ENCODE measurements around the gene SEPTIN8.
"Not testable (repeated sequence)": the region's sequence is repeated elsewhere in the genome, so short reads cannot be mapped to it uniquely, and the experiment has no call there.

Gene SEPTIN8

DNA sequence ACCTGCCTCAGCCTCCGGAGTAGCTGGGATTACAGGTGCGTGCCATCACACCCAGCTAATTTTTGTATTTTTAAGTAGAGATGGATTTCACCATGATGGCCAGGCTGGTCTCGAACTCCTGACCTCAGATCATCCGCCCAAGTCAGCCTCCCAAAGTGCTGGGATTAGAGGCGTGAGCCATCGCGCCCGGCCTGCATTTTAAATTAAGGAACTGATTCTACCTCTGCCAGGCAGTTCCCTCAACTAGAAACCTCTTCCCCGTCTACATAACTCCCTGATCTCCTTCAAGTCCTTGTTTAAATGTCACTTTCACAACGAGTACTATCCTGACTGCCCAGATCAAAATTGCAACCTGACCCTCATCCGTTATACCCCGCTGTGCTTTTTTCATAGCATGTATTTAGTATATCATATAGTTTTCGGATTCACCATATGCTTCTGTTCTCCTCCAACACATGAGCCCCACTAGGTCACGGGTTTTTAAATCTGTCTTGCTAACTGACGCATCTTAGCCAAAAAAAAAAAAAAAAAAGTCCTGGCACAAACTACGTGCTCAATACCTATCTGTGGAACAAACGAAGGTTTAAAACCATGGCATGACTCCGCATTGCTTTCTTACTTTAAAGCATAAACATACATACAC is 35.2 kb upstream of the SEPTIN8 start:
- no peak for DNase-seq

DNA sequence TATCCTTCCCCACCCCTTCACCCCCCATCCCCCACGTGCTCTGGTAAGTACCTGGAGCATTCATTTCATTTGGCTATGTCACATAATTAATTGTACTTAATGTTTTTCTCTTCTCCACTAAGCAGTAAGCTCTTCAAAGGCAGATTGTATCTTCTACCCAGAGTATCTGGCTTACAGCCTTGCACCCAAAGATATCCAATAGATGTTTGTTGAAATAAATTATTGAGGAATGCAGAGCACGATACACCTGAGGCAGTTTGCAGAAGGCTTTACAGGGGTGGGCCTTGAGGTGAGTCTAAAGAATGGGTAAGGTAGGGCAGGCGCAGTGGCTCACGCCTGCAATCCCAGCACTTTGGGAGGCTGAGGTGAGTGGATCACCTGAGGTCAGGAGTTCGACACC is 33.6 kb upstream of the SEPTIN8 start:
- no peak for DNase-seq

DNA sequence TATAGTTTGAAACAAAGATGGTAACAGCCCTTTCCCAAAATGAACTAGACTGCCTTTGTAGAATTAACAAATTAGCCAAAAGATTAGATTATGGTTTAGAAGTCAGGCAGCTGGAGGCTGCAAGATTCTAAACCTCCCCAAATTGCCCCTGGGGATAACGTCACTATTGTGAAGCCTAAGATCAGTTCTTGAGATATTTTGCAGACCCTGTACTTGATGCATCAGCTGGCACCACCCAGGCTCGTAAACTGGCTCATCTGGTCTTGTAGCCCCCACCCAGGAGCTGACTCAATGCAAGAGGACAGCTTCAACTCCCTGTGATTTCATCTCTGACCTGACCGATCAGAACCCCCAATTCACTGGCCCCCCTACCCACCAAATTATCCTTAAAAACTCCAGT is 31.8 kb upstream of the SEPTIN8 start:
- no peak for DNase-seq

DNA sequence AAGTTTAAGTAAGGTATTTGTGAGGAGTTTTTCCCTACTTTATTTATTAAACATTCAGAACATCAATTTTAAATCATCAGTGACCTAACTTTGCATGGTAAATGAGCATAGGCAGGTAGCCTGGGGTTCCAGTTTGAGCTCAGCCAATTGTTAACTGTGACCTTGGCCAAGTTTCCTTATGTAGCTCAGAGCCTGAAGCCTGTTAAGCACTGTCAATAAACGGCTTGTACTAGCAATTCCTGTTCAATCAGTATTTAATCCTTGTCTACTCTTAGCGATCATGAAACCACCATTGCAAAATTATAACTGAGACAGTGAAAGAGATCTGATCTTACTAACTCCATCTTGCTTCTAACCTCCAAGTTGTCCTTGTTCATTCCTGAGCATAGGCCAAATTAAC is 31.4 kb upstream of the SEPTIN8 start:
- no peak for DNase-seq

DNA sequence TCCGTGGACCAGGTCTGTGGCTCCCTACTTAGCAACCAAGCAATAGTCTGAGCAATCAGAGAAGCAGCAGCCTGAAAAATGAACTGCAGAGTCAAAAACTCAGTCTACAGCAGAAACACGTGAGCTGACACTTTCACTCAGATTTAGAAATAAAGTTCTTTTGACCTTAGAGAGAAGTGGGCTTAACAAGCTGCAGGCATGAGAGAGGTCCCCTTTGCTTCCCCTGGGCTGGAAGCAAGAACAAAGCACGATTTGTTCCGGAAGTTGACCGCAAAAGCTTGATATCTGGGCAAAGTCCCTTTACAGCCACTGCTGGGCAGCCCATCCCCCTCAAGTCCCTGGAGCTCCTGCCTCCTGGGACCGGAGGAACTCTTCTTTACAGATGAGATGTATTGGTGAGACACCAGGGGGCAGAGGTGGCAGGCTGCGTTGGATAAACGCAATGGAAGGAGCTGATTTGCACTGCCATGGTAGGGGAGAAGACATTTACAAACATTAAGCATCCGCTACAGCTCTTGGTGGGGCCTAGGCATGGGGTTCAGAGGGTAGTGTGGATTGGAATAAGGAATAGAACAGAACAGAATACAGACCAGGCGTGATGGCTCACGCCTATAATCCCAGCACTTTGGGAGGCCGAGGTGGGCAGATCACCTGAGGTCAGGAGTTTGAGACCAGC is 30.3 kb upstream of the SEPTIN8 start:
- DNase-seq, result no peak

DNA sequence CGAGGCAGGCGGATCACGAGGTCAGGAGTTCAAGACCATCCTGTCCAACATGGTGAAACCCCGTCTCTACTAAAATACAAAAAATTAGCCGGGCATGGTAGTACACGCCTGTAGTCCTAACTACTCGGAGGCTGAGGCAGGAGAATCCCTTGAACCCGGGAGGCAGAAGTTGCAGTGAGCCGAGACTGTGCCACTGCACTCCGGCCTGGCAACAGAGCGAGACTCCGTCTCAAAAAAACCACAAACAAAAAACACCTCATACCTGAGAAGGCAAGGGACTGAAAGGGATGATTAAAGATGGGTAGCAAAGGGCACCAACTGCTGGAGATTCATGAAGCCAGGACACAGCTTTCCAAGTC is 29.7 kb upstream of the SEPTIN8 start:
- not testable (repeated sequence) for DNase-seq

DNA sequence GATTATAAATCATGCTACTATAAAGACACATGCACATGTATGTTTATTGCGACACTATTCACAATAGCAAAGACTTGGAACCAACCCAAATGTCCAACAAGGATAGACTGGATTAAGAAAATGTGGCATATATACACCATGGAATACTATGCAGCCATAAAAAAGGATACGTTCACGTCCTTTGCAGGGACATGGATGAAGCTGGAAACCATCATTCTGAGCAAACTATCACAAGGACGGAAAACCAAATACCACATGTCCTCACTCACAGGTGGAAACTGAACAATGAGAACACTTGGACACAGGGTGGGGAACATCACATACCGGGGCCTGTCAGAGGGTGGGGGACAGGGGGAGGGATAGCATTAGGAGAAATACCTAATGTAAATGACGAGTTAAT is 28.8 kb upstream of the SEPTIN8 start:
- not testable (repeated sequence) for DNase-seq

DNA sequence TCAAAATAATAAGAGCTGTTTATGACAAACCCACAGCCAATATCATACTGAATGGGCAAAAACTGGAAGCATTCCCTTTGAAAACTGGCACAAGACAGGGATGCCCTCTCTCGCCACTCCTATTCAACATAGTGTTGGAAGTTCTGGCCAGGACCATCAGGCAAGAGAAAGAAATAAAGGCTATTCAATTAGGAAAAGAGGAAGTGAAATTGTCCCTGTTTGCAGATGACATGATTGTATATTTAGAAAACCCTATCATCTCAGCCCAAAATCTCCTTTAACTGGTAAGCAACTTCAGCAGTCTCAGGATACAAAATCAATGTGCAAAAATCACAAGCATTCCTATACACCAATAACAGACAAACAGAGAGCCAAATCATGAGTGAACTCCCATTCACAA is 27.2 kb upstream of the SEPTIN8 start:
- DNase-seq, result not testable (repeated sequence)

DNA sequence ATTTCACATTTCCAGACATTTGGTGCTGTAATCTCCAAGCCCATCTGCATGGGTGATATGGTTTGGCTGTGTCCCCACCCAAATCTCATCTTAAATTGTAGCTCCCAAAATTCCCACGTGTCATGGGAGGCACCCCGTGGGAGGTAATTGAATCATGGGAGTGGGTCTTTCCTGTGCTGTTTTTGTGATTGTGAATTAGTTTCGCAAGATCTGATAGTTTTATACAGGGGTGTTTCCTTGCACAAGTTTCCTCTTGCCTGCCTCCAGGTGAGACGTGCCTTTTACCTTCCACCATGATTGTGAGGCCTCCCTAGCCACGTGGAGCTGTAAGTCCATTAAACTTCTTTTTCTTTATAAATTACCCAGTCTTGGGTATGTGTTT is 25.6 kb upstream of the SEPTIN8 start:
- DNase-seq, result not testable (repeated sequence)

DNA sequence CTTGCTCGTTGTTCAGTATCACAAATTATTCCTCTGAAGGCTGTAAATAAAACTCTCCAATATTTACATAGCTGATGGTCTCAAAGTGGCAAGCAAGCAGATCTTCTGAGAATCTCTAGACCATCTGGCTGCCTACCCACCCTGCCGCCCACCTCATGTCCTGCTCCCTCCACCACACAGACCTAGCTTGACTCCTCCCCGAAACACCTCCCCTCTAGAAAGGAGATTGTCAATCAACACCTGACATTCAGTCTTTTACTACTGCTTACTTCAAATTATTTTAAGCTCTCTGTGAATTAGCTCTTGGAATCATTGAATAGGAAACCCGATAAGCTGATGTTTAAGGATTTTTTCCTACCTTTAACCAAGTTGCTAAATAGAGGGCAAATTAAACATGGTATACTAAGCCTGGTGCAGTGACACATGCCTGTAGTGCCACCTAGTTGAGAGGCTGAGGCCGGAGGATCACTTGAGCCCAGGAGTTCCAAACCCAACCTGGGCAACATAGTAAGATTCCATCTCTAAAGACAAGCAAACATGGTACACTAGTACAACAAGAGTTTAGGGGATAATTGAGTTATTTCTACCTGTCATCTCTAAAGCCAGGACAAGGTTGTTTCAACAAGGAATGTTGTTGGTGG is 25.1 kb upstream of the SEPTIN8 start:
- DNase-seq, result no peak

DNA sequence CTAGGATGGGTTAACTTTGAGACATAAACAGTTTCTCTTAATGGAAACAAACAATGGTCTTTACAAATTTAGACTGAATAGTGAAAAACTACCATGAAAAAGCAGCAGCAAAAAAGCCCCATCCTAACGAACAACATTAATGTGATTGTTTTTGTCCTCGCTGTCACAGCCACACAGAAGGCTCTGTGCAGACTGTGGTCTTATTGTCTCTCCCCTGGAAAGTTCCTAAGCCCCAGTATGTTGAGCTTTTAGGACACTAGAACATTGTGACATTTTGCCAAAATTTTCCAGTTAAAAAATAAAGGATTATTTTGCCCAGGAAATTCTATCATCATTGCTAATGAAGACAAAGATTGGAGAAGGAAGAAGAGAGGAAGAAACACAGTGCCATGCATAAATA is 23.5 kb upstream of the SEPTIN8 start:
- no peak for DNase-seq

DNA sequence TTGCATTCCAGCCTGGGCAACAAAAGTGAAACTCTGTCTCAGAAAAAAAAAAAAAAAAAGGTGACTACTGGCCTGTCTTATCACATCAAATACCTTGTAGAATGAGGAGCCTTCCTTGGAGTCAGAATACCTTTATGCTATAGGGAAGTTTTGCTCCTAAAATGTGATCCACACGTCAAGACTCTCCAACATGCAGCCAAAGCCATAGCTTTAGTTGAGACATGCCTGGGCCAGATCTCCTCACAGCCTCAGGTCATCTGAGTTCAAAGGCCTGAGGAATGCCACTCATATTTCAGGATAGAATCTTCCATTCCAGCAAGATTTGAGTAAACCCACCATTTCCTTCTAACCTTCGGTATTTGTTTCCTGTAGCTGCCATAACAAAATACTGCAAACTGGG is 22.4 kb upstream of the SEPTIN8 start:
- no peak for DNase-seq

DNA sequence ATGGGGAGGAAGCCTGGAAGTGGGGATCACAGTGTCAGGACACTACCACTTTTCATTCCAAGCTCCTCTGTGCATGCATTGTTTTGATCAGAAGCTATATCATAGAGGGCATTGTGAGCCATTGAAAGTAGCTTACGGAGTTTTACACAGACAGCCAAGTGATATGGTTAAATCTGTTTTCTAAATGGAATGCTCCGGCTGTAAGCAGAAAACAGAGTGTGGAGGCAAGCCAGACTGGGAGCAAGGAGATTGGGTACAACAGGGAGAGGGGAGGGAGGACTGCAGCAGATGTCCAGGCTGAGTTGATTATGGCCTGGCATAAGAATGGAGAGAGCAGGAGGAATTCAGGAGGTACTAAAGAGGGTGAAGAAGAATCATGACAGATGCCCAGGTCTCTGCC is 20.6 kb upstream of the SEPTIN8 start:
- DNase-seq, result no peak

DNA sequence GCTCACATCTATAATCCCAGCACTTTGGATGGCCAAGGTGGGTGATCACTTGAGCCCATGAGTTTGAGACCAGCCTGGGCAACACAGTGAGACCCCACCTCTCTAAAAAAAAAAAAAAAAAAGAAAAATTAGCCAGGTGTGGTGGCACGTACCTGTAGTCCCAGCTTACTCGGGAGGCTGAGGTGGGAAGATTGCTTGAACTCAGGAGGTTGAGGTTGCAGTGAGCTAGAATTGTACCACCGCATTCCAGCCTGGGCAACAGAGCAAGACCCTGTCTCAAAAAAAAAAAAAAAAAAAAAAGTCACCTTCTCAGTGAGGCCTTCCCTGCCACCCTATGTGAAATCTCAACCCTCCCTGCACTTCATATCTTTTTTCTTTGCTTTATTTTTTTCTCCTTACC is 14.0 kb upstream of the SEPTIN8 start:
- DNase-seq, result no peak

DNA sequence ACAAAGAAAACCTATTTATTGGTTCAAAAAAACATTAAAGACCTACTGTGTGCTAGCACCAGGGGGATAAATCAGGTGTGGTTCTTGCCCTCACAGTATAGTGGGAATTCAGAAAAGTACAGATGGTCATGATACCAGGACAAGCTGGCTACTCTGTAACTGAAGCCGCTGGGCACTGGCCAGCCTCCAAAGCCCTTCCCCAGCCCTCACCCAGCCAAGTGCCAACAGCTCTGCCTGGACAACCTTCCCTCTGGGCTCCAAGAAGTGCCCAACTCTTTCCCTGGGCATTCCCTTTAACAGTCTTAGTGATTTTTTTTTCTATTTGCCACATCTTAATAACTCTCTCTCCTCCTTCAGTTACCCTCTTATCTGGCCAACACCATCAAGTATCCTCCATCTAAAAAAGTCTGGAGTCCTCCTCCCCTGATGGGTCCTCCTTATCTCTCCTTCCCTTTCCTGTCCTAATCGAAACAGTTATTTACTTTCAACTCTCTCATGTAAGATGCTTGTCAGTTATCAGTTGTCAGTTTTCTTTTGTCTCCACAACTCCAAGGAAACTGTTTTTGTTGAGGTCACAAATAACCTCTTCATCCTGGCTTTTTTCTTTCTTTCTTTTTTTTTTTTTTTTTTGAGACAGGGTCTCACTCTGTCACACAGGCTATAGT is 13.3 kb upstream of the SEPTIN8 start:
- no peak for DNase-seq

DNA sequence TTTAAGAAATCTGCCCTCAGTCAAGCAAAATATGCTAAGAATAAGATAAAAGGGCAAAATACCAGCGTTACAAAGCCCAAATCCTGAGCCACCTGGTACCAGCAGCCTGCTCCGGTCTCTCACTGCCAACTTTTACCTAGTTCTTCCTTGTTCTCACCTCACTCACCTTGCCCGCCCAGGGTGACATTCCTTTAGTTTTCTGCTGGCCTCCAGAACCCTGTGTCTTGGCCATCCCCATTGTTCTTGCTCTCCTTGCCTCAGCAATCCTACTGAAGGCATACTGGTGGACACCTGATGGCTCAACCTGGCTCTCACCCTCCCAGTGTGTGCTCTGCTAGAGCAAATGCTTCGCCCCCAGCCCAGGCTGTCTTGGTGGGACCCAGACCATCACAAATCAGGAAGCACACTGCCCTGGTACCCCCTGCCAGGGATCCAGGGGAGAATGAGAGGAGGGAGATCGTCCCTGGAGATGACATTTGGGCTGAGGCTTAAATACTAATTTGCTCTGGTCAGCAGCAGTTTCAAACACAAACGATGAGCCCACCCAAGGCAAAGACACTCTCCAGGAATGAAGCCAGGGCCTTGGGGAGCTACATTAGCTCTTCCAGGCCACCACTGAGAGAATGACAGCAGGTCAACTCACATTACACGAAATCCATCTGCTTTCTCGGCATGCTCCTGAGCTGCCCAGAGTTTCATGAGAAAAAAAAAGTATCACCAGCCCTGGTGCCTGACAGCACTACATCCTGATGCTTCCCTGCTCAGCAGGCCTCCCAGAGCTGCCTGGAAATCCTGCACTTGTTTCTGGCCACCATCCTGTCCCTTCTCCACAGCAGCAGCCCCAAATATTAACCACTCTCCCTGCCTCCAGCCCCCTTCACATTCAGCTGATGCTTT is 12.2 kb upstream of the SEPTIN8 start:
- DNase-seq, result no peak

DNA sequence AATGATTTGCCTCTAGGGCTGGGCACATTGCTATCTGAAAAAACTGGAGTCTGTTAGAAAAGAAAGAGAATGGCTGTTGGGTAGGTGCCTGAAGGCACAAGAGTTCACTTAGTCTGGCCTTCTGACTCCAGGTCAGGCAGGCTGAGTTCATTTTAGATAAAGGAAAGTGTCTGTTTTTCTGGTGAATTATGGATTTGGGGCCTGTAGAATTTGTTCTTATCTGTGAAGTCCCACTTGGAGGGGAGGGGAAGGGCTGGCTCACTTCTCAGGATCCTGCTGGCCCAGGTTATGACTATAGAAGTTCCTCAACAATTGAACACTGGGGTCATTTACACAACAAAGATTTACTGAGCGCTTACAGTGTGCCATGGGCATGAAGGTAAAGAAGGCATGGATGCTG is 11.5 kb upstream of the SEPTIN8 start:
- no peak for DNase-seq

DNA sequence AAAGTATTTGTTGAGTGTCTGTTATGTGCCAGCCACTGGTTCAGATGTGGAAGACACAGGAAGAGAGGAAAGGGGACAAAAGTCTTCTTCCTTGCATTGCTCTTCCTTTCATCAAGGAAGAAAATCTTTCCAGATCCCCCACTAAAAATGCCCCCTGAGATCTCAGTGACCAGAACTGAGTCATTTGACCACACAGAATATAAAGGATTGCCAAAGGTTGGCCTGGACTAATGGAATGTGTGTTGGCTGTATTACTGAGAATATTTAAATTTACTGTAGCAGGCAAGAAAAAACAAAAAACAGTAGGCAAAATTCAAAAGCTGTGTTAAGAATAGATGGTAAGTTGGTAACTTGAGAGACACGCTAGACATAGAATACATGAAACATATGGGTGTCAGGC is 10.0 kb upstream of the SEPTIN8 start:
- no peak for DNase-seq

DNA sequence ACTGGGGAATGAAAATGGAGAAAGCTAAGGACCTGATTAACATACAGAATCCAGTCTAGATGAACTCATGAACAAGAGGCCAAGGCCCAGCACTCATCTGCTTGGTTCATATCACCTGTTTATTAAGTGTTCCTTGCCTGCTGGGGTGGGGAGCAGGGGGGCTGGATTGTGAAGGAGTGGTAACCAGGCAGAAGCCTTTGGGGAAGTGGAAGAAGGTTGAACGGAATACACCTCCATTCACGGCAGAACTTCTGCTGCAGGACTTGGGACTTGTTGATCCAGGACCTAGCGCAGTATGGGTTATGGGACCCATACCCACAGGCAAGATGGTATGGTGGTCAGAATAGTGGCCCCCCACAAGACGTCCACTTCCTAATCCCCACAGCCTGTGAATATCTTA is 8.8 kb upstream of the SEPTIN8 start:
- no peak for DNase-seq

DNA sequence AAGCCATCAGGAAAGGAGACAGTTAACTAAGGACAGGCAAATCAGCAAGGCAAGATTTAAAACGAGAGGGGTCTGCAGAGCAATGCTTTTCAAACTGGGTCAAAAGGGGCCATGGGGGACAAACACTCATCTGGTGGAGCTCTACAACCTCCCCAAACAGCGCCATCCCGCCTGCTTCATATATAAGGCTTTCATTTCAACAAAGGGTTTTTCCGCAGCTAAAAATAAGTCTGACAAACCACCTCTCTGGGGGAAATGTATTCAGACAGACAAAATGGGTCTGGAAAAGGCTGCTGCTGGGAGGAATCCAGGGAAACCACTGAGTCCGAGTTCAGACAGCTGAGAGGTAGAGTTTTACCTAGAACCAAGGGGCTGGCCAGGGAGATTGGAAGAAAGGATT is 8.3 kb upstream of the SEPTIN8 start:
- no peak for DNase-seq

DNA sequence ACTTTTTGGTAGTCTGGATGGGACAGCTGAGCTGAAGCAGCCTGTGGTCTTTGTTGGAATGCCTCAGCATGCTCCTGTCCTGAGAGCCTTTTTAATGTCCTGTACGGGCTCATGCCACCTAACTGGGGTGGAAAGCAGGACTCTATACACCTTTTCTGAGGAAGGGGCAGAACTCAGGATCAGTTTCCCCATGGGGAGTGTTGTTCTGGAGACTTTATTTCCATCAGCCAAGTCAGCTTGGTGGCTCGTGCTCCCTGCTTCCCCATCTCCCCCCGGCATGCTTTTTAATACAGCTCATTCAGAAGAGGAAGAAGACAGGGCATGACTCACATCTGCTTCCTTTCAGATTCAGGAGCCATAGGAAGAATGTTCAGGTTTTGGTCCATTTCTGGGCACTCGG is 5.1 kb upstream of the SEPTIN8 start:
- no peak for DNase-seq

DNA sequence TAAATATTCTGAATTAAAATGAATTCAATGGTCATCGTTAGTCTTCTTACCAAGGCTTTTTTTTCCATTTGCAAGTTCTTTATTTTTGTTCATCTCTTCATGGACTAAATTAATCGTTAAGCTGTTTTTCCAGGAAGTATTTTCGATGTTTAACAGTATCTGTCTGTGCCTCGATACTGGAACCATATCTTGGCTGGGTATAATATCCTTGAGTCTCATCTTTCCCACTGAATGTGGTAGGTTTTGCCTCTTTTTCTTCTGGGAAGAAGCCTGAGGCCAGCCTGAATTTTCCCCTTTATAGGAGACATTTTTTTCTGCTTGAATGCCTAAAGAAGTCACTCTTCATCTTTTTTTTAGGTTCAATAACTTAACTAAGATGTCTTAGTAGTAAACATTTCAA is 4.0 kb upstream of the SEPTIN8 start:
- no peak for DNase-seq

DNA sequence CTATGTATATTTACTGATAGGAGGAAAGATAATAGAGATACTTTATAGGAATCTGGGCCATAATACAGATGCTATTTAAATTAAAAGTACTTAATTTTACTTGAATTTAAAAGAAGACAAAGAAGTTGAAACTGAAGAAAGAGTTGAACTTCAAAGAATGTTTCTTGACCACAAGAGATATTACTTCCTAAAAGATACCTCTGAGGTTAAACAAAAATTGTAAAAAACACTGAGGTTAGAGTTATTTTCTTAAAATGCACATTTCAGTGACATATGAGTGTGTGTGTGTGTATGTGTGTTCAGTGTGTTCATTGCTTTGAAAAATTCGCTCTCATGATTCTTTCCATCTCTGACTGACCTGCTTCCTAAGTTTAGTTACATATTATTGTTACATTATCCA is 3.5 kb upstream of the SEPTIN8 start:
- no peak for DNase-seq

Data from left hindlimb (tissue), 1 donor.